ENCODE measurements around the gene IGFLR1.

DNA sequence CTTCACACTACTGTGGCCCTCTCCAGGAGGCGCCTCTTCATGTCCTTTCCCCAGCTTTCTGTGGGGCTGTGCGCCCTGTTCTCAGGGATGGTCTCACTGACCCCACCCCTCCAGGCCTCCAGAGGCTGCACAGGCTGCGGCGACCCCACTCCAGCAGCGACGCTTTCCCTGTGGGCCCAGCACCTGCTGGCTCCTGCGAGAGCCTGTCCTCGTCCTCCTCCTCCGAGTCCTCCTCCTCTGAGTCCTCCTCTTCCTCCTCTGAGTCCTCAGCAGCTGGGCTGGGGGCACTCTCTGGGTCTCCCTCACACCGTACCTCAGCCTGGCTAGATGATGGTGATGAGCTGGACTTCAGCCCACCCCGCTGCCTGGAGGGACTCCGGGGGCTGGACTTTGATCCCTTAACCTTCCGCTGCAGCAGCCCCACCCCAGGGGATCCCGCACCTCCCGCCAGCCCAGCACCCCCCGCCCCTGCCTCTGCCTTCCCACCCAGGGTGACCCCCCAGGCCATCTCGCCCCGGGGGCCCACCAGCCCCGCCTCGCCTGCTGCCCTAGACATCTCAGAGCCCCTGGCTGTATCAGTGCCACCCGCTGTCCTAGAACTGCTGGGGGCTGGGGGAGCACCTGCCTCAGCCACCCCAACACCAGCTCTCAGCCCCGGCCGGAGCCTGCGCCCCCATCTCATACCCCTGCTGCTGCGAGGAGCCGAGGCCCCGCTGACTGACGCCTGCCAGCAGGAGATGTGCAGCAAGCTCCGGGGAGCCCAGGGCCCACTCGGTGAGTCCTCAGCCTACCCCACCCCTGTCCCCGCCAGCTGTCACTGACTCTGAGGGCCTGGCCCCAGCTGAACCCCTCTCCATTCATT lies 44.3 kb upstream of the IGFLR1 start:
- TF ChIP-seq, protein P1, sequence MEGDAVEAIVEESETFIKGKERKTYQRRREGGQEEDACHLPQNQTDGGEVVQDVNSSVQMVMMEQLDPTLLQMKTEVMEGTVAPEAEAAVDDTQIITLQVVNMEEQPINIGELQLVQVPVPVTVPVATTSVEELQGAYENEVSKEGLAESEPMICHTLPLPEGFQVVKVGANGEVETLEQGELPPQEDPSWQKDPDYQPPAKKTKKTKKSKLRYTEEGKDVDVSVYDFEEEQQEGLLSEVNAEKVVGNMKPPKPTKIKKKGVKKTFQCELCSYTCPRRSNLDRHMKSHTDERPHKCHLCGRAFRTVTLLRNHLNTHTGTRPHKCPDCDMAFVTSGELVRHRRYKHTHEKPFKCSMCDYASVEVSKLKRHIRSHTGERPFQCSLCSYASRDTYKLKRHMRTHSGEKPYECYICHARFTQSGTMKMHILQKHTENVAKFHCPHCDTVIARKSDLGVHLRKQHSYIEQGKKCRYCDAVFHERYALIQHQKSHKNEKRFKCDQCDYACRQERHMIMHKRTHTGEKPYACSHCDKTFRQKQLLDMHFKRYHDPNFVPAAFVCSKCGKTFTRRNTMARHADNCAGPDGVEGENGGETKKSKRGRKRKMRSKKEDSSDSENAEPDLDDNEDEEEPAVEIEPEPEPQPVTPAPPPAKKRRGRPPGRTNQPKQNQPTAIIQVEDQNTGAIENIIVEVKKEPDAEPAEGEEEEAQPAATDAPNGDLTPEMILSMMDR (IDR thresholded peaks at IDR 0.05; ENCODE audit: extremely low read depth in 1 of 2, insufficient read depth in 1 of 2, low read depth in 1 of 2, low read length in 2 of 2): no peak
- no peak for TF ChIP-seq POLR2AphosphoS5 (IDR thresholded peaks at IDR 0.05; ENCODE audit: insufficient read depth, low read depth, low read length)
- no peak for TF ChIP-seq POLR2A (IDR thresholded peaks at IDR 0.05; ENCODE audit: low read depth, low read length)
- no peak for TF ChIP-seq EZH2 (IDR thresholded peaks at IDR 0.05; ENCODE audit: borderline replicate concordance, low read depth, low read length, severe bottlenecking)
- no peak for TF ChIP-seq JUN (IDR thresholded peaks at IDR 0.05; ENCODE audit: borderline replicate concordance, insufficient read depth, insufficient read length, low read depth)
- TF ChIP-seq MYC (IDR thresholded peaks at IDR 0.05; ENCODE audit: low read depth, low read length): no peak
- TF ChIP-seq FOS (IDR thresholded peaks at IDR 0.05; ENCODE audit: borderline replicate concordance, insufficient read depth, low read length): no peak
- TF ChIP-seq MAX (IDR thresholded peaks at IDR 0.05; ENCODE audit: insufficient read depth, insufficient read length): no peak
- TF ChIP-seq GATA2 (IDR thresholded peaks at IDR 0.05; ENCODE audit: insufficient read depth, insufficient read length, low read depth, low read length): no peak
